SK-N-SH treated with all-trans-retinoic acid at 6 μM for 48 hours (cell line): ENCODE data around the gene SAT1.

Experiments used
- ARNTL ChIP-seq: fragments of 450-650 bp; formaldehyde crosslinking; IDR thresholded peaks from 2 replicates; pipeline ENCODE4 v1.5.0; 2020; ENCODE audit warnings: low read depth, mild to moderate bottlenecking, moderate library complexity, borderline replicate concordance
- ISL1 ChIP-seq: fragments of 250-450 bp; sonication (Bioruptor Pico); IDR thresholded peaks from 2 replicates; pipeline ENCODE4 v2.1.2; 2022; ENCODE audit warnings: mild to moderate bottlenecking, moderate library complexity
- TCF4 ChIP-seq: fragments of 250-450 bp; sonication (Bioruptor Pico); IDR thresholded peaks from 2 replicates; pipeline ENCODE4 v1.8.0; 2021; ENCODE audit warnings: mild to moderate bottlenecking, moderate library complexity, borderline replicate concordance
- TOX ChIP-seq: fragments of 250-450 bp; sonication (Bioruptor Pico); IDR thresholded peaks from 2 replicates; pipeline ENCODE4 v1.8.0; 2021; ENCODE audit warnings: mild to moderate bottlenecking, moderate library complexity, borderline replicate concordance
- ZFP30 ChIP-seq: fragments of 450-650 bp; formaldehyde crosslinking; IDR thresholded peaks from 2 replicates; pipeline ENCODE4 v1.5.0; 2022; ENCODE audit warnings: mild to moderate bottlenecking, moderate library complexity
- ZNF565 ChIP-seq: fragments of 450-650 bp; formaldehyde crosslinking; conservative IDR thresholded peaks from 2 replicates; pipeline ENCODE4 v1.5.0; 2020; ENCODE audit warnings: low read depth, mild to moderate bottlenecking, moderate library complexity
- TF ChIP-seq, protein P1 (sequence below): fragments of 250-450 bp; sonication (Bioruptor Pico); IDR thresholded peaks from 2 replicates; pipeline ENCODE4 v1.5.1; 2020; ENCODE audit warnings: low read depth, mild to moderate bottlenecking, moderate library complexity
- TF ChIP-seq, protein P2 (sequence below): fragments of 250-450 bp; sonication (Bioruptor Pico); IDR thresholded peaks from 2 replicates; pipeline ENCODE4 v1.8.0; 2021; ENCODE audit warnings: low read depth, mild to moderate bottlenecking, moderate library complexity, borderline replicate concordance
- TF ChIP-seq, protein P3 (sequence below): fragments of 250-450 bp; sonication (Bioruptor Pico); IDR thresholded peaks from 2 replicates; pipeline ENCODE4 v1.8.0; 2020; ENCODE audit warnings: mild to moderate bottlenecking, moderate library complexity, borderline replicate concordance
- TF ChIP-seq, protein P4 (sequence below): fragments of 250-450 bp; sonication (Bioruptor Pico); IDR thresholded peaks from 2 replicates; pipeline ENCODE4 v1.5.1; 2021; ENCODE audit warnings: mild to moderate bottlenecking, moderate library complexity

DNA sequence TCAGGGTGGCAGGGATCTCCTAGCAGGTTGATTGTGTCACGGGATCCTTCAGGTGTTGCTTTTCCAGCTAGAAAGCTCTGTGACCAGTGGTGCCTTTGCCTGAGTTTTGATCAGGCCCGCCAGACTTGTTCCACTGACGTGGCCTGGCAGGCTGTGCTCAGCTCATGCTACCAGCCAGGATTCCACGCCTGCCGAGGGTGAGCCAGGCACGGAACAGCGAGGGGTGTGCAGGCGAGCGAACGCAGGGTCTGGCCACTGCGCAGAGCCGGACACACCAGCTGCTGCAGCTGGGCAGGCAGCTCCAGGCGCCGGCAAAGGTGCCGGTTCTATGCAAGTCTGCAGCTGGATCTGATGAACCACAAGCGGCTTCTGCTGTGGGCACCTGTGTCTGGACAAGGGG lies 17.1 kb upstream of the SAT1 start:
- TF ChIP-seq TOX (CRISPR knock-in tag) (no peak), ISL1 (CRISPR knock-in tag) (no peak), TCF4 (CRISPR knock-in tag) (no peak), ARNTL (CRISPR knock-in tag) (no peak), ZFP30 (no peak), ZNF565 (CRISPR knock-in tag) (no peak)
- TF ChIP-seq, protein P1, sequence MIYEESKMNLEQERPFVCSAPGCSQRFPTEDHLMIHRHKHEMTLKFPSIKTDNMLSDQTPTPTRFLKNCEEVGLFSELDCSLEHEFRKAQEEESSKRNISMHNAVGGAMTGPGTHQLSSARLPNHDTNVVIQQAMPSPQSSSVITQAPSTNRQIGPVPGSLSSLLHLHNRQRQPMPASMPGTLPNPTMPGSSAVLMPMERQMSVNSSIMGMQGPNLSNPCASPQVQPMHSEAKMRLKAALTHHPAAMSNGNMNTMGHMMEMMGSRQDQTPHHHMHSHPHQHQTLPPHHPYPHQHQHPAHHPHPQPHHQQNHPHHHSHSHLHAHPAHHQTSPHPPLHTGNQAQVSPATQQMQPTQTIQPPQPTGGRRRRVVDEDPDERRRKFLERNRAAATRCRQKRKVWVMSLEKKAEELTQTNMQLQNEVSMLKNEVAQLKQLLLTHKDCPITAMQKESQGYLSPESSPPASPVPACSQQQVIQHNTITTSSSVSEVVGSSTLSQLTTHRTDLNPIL (CRISPR knock-in tag): no peak
- TF ChIP-seq, protein P2, sequence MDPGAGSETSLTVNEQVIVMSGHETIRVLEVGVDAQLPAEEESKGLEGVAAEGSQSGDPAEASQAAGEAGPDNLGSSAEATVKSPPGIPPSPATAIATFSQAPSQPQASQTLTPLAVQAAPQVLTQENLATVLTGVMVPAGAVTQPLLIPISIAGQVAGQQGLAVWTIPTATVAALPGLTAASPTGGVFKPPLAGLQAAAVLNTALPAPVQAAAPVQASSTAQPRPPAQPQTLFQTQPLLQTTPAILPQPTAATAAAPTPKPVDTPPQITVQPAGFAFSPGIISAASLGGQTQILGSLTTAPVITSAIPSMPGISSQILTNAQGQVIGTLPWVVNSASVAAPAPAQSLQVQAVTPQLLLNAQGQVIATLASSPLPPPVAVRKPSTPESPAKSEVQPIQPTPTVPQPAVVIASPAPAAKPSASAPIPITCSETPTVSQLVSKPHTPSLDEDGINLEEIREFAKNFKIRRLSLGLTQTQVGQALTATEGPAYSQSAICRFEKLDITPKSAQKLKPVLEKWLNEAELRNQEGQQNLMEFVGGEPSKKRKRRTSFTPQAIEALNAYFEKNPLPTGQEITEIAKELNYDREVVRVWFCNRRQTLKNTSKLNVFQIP (CRISPR knock-in tag): no peak
- TF ChIP-seq, protein P3, sequence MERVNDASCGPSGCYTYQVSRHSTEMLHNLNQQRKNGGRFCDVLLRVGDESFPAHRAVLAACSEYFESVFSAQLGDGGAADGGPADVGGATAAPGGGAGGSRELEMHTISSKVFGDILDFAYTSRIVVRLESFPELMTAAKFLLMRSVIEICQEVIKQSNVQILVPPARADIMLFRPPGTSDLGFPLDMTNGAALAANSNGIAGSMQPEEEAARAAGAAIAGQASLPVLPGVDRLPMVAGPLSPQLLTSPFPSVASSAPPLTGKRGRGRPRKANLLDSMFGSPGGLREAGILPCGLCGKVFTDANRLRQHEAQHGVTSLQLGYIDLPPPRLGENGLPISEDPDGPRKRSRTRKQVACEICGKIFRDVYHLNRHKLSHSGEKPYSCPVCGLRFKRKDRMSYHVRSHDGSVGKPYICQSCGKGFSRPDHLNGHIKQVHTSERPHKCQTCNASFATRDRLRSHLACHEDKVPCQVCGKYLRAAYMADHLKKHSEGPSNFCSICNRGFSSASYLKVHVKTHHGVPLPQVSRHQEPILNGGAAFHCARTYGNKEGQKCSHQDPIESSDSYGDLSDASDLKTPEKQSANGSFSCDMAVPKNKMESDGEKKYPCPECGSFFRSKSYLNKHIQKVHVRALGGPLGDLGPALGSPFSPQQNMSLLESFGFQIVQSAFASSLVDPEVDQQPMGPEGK (CRISPR knock-in tag): no peak
- TF ChIP-seq, protein P4, sequence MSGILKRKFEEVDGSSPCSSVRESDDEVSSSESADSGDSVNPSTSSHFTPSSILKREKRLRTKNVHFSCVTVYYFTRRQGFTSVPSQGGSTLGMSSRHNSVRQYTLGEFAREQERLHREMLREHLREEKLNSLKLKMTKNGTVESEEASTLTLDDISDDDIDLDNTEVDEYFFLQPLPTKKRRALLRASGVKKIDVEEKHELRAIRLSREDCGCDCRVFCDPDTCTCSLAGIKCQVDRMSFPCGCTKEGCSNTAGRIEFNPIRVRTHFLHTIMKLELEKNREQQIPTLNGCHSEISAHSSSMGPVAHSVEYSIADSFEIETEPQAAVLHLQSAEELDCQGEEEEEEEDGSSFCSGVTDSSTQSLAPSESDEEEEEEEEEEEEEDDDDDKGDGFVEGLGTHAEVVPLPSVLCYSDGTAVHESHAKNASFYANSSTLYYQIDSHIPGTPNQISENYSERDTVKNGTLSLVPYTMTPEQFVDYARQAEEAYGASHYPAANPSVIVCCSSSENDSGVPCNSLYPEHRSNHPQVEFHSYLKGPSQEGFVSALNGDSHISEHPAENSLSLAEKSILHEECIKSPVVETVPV (CRISPR knock-in tag): no peak
